Osteocyte (in vitro differentiated cells): ENCODE results near the gene LPAR6. TPM values are rescaled to one million over a fixed set of nuclear protein-coding genes. Genes with fewer than 3 reads are reported as not detected.

Source experiments
- DNase-seq: peaks from one replicate; pipeline ENCODE4 v3.0.0; 2021; ENCODE audit warnings: mixed read lengths; ENCODE audit not compliant: unreplicated experiment; ENCODE audit errors: extremely low spot score
- H3K27ac Mint-ChIP-seq: one replicate; pipeline ENCODE4 v1.8.0; 2021; ENCODE audit warnings: mild to moderate bottlenecking, mixed read lengths; ENCODE audit not compliant: unreplicated experiment
- H3K27me3 Mint-ChIP-seq: one replicate; pipeline ENCODE4 v1.8.0; 2021; ENCODE audit warnings: mixed read lengths; ENCODE audit not compliant: unreplicated experiment
- H3K36me3 Mint-ChIP-seq: one replicate; pipeline ENCODE4 v1.8.0; 2021; ENCODE audit warnings: mixed read lengths; ENCODE audit not compliant: unreplicated experiment
- H3K4me1 Mint-ChIP-seq: one replicate; pipeline ENCODE4 v1.8.0; 2021; ENCODE audit warnings: mixed read lengths; ENCODE audit not compliant: unreplicated experiment
- H3K4me3 Mint-ChIP-seq: one replicate; pipeline ENCODE4 v1.8.0; 2021; ENCODE audit warnings: mild to moderate bottlenecking, moderate library complexity, mixed read lengths; ENCODE audit not compliant: unreplicated experiment
- H3K9me3 Mint-ChIP-seq: one replicate; pipeline ENCODE4 v1.8.0; 2021; ENCODE audit warnings: mixed read lengths; ENCODE audit not compliant: unreplicated experiment
- total RNA-seq: library from RNA; stranded (reverse); gene quantifications from 2 replicates; pipeline ENCODE4 v1.2.1, GENCODE V29; 2021
- TF ChIP-seq, protein P1 (sequence below): fragments of 200-600 bp; sonication (generic); IDR thresholded peaks from 2 replicates; pipeline ENCODE4 v1.5.0; 2021; ENCODE audit warnings: antibody characterized with exemption, mild to moderate bottlenecking, moderate library complexity

Gene LPAR6
- total RNA-seq, 1 donor from 2014 or later, result 13.0 TPM

DNA sequence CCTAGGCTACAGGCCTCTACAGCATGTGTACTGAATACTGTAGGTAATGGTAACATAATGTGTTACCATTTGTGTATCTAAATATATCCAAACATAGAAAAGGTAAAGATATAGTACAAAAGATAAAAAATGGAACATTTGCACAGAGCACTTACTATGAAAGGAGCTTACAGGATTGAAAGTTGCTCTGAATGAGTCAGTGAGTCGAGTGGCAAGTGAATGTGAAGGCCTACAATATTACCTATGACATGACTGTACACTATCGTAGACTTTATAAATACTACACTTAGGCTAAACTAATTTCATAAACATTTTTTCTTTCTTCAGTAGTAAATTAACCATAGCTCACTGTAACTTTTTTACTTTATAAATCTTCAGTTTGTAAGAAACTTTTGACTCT is 35.1 kb downstream of the LPAR6 start:
- TF ChIP-seq, protein P1, sequence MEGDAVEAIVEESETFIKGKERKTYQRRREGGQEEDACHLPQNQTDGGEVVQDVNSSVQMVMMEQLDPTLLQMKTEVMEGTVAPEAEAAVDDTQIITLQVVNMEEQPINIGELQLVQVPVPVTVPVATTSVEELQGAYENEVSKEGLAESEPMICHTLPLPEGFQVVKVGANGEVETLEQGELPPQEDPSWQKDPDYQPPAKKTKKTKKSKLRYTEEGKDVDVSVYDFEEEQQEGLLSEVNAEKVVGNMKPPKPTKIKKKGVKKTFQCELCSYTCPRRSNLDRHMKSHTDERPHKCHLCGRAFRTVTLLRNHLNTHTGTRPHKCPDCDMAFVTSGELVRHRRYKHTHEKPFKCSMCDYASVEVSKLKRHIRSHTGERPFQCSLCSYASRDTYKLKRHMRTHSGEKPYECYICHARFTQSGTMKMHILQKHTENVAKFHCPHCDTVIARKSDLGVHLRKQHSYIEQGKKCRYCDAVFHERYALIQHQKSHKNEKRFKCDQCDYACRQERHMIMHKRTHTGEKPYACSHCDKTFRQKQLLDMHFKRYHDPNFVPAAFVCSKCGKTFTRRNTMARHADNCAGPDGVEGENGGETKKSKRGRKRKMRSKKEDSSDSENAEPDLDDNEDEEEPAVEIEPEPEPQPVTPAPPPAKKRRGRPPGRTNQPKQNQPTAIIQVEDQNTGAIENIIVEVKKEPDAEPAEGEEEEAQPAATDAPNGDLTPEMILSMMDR, result no peak
- Mint-ChIP-seq H3K27ac (no peak overlapping the region), H3K27me3 (no peaks in the 10 kb centered on the region), H3K4me3 (no peak overlapping the region), H3K9me3 (peaks cover 3% of the 10 kb centered on the region), H3K36me3 (peaks cover 47% of the 10 kb centered on the region), H3K4me1 (no peaks in the 10 kb centered on the region)
- DNase-seq, result no peak

DNA sequence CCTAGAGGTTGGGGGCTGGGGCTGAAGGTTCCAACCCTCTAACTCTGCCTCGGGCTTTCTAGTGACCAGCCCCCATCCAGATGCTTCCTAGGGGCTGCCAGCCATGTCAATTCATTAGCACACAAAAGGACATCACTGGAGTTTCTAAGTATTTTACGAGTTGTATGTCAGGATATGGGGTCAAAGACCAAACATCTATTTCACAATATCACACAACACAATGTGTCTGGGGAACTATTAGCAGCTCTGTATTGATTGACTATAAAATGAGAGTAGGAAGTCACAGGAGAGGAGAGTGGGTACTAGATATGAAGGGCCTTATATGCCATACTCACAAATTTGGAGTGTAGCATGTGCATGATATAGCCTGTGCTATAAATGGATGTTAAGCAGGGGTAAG is 42.1 kb downstream of the LPAR6 start:
- TF ChIP-seq, protein P1, result no peak
- no peaks in the 10 kb centered on the region for H3K4me1 Mint-ChIP-seq
- no peak for DNase-seq
- H3K36me3 Mint-ChIP-seq, result peaks cover 34% of the 10 kb centered on the region
- H3K4me3 Mint-ChIP-seq, result no peak overlapping the region
- H3K9me3 Mint-ChIP-seq, result peaks cover 3% of the 10 kb centered on the region
- H3K27me3 Mint-ChIP-seq, result no peaks in the 10 kb centered on the region
- H3K27ac Mint-ChIP-seq, result no peak overlapping the region

DNA sequence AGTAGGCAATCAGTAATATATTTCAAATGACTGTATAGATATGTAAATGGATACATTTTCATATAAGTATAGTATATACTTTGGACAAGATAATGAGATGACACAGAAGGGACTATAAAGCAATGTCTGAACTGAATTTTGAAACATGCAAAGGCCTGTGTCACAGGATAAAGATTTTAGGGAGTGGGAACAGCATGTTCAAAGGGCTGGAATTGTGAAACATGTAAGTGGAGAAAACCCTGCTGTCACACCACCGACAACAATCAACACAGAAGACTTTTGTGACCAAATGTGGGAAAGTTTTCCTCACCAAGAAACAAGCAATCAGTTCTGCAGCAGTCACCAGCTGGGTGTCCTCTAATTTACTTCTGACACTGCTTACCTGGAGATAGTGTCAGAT is 42.9 kb downstream of the LPAR6 start:
- H3K4me3 Mint-ChIP-seq, result no peak overlapping the region
- no peaks in the 10 kb centered on the region for H3K27me3 Mint-ChIP-seq
- H3K4me1 Mint-ChIP-seq, result no peaks in the 10 kb centered on the region
- H3K27ac Mint-ChIP-seq, result no peak overlapping the region
- no peak for DNase-seq
- H3K36me3 Mint-ChIP-seq, result peaks cover 36% of the 10 kb centered on the region
- TF ChIP-seq, protein P1, result no peak
- peaks cover 3% of the 10 kb centered on the region for H3K9me3 Mint-ChIP-seq

Other genes starting within 250 kb of the LPAR6 start
- 502 and 510 TPM in 2 replicates for gene ITM2B, start 179.9 kb downstream of the LPAR6 start, total RNA-seq
- 42.3 and 45.0 TPM in 2 replicates for gene RB1, start 109.4 kb downstream of the LPAR6 start, total RNA-seq
- 12.1 and 12.6 TPM in 2 replicates for gene RCBTB2, start 120.0 kb upstream of the LPAR6 start, total RNA-seq
- not detected in 2 replicates for gene CYSLTR2, start 240.8 kb upstream of the LPAR6 start, total RNA-seq